Prostate gland (tissue), 2 donors: ENCODE measurements around the gene R3HDM2.

ENCODE experiments used
- CTCF ChIP-seq, 4 experiments: fragments of 200-600 bp in 2 of 4; fragments of 450-650 bp in 2 of 4; sonication (generic) in 2 of 4; IDR thresholded peaks; 1 replicate in 3 of 4; 2 replicates in 1 of 4; pipeline ENCODE4 v1.5.1; 2016 to 2019; ENCODE audit warnings: antibody characterized with exemption in 4 of 4, mild to moderate bottlenecking in 2 of 4, moderate library complexity in 2 of 4
- POLR2A ChIP-seq: fragments of 450-650 bp; IDR thresholded peaks from one replicate; pipeline ENCODE4 v1.6.1; 2016; ENCODE audit warnings: antibody characterized with exemption, mild to moderate bottlenecking

- TF ChIP-seq CTCF (IDR thresholded peaks at IDR 0.05) (no peak), POLR2A (no peak)
Measured at GRCh38 chr12:57234233-57234570, 196.6 kb downstream of the R3HDM2 start.
